H1 (cell line): ENCODE measurements around the gene ZBTB8B. TPM values are rescaled to one million over a fixed set of nuclear protein-coding genes. Genes with fewer than 3 reads are reported as not detected.

ENCODE experiments used
- polyA plus RNA-seq, 7 experiments: library from polyadenylated mRNA; depleted of rRNA in 3 of 7; stranded (reverse) in 5 of 7; unstranded in 2 of 7; fragments of >200 nt in 5 of 7; fragments of 200-250 nt in 2 of 7; gene quantifications; 1 replicate in 5 of 7; 2 replicates in 1 of 7; 4 replicates in 1 of 7; pipeline versions ENCODE4 v1.2.1 to v1.2.3, GENCODE V29; 2011 to 2013; ENCODE audit warnings: missing spikeins in 2 of 7, mixed read lengths in 2 of 7
- total RNA-seq: library from RNA; stranded (reverse); fragmentation: NEBNext Ultra II Directional; extraction: Animal tissue kit (Norgen Biotek cat#: 25700); gene quantifications from 2 replicates; pipeline ENCODE4 v1.2.1, GENCODE V29; 2021
- TF ChIP-seq, protein P1 (sequence below): fragments of 300-600 bp; sonication (generic); IDR thresholded peaks from 2 replicates; pipeline ENCODE4 v1.7.1; 2012; ENCODE audit warnings: low read length, moderate library complexity, mild to moderate bottlenecking, inconsistent platforms; ENCODE audit not compliant: insufficient replicate concordance

Gene ZBTB8B
- total and polyA plus RNA-seq, 2 of the 8 experiments (the other 6 are each of a cell fraction or from before 2014, with no cell fraction given): 1.3 to 3.7 TPM

DNA sequence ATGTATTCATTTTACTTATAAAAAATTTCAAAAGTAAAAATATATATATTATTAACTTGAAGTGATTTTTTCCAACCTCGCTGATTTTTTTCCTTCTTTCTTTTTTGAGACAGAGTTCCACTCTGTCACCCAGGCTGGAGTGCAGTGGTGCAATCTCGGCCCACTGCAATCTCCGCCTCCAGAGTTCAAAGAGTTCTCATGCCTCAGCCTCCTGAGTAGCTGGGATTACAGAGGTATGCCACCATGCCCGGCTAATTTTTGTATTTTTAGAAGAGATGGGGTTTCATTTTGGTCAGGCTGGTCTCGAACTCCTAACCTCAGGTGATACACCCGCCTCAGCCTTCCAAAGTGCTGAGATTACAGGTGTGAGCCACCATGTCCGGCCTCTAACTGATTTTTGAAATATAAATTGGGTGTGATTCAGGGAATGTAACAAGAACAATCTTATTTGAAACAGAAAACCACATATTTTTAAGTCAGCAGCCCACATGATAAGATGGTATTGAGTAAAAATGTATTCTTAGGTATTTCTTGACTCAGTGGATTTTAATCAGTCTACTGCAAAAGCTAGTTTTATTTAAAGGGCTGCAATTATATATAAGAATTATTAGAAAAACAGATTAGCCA, 30.0 kb downstream of the ZBTB8B start (continued):
- TF ChIP-seq, protein P1, sequence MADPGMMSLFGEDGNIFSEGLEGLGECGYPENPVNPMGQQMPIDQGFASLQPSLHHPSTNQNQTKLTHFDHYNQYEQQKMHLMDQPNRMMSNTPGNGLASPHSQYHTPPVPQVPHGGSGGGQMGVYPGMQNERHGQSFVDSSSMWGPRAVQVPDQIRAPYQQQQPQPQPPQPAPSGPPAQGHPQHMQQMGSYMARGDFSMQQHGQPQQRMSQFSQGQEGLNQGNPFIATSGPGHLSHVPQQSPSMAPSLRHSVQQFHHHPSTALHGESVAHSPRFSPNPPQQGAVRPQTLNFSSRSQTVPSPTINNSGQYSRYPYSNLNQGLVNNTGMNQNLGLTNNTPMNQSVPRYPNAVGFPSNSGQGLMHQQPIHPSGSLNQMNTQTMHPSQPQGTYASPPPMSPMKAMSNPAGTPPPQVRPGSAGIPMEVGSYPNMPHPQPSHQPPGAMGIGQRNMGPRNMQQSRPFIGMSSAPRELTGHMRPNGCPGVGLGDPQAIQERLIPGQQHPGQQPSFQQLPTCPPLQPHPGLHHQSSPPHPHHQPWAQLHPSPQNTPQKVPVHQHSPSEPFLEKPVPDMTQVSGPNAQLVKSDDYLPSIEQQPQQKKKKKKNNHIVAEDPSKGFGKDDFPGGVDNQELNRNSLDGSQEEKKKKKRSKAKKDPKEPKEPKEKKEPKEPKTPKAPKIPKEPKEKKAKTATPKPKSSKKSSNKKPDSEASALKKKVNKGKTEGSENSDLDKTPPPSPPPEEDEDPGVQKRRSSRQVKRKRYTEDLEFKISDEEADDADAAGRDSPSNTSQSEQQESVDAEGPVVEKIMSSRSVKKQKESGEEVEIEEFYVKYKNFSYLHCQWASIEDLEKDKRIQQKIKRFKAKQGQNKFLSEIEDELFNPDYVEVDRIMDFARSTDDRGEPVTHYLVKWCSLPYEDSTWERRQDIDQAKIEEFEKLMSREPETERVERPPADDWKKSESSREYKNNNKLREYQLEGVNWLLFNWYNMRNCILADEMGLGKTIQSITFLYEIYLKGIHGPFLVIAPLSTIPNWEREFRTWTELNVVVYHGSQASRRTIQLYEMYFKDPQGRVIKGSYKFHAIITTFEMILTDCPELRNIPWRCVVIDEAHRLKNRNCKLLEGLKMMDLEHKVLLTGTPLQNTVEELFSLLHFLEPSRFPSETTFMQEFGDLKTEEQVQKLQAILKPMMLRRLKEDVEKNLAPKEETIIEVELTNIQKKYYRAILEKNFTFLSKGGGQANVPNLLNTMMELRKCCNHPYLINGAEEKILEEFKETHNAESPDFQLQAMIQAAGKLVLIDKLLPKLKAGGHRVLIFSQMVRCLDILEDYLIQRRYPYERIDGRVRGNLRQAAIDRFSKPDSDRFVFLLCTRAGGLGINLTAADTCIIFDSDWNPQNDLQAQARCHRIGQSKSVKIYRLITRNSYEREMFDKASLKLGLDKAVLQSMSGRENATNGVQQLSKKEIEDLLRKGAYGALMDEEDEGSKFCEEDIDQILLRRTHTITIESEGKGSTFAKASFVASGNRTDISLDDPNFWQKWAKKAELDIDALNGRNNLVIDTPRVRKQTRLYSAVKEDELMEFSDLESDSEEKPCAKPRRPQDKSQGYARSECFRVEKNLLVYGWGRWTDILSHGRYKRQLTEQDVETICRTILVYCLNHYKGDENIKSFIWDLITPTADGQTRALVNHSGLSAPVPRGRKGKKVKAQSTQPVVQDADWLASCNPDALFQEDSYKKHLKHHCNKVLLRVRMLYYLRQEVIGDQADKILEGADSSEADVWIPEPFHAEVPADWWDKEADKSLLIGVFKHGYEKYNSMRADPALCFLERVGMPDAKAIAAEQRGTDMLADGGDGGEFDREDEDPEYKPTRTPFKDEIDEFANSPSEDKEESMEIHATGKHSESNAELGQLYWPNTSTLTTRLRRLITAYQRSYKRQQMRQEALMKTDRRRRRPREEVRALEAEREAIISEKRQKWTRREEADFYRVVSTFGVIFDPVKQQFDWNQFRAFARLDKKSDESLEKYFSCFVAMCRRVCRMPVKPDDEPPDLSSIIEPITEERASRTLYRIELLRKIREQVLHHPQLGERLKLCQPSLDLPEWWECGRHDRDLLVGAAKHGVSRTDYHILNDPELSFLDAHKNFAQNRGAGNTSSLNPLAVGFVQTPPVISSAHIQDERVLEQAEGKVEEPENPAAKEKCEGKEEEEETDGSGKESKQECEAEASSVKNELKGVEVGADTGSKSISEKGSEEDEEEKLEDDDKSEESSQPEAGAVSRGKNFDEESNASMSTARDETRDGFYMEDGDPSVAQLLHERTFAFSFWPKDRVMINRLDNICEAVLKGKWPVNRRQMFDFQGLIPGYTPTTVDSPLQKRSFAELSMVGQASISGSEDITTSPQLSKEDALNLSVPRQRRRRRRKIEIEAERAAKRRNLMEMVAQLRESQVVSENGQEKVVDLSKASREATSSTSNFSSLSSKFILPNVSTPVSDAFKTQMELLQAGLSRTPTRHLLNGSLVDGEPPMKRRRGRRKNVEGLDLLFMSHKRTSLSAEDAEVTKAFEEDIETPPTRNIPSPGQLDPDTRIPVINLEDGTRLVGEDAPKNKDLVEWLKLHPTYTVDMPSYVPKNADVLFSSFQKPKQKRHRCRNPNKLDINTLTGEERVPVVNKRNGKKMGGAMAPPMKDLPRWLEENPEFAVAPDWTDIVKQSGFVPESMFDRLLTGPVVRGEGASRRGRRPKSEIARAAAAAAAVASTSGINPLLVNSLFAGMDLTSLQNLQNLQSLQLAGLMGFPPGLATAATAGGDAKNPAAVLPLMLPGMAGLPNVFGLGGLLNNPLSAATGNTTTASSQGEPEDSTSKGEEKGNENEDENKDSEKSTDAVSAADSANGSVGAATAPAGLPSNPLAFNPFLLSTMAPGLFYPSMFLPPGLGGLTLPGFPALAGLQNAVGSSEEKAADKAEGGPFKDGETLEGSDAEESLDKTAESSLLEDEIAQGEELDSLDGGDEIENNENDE: no peak
